HEK293 (cell line): ENCODE measurements around the gene PDCD4.

ENCODE experiments used
- KLF10 ChIP-seq: fragments of 450-650 bp; IDR thresholded peaks from 2 replicates; pipeline ENCODE4 v1.5.1; 2018; ENCODE audit warnings: missing biosample characterization, mild to moderate bottlenecking, missing genetic modification characterization
- MZF1 ChIP-seq: fragments of 450-650 bp; formaldehyde crosslinking; IDR thresholded peaks from 2 replicates; pipeline ENCODE4 v1.5.1; 2017; ENCODE audit warnings: missing biosample characterization, missing genetic modification characterization, borderline replicate concordance
- SALL2 ChIP-seq: fragments of 450-650 bp; formaldehyde crosslinking; IDR thresholded peaks from 2 replicates; pipeline ENCODE4 v1.5.0; 2017; ENCODE audit warnings: missing biosample characterization, mild to moderate bottlenecking, missing genetic modification characterization, borderline replicate concordance
- ZBTB20 ChIP-seq: fragments of 450-650 bp; formaldehyde crosslinking; IDR thresholded peaks from 2 replicates; pipeline ENCODE4 v1.5.1; 2016; ENCODE audit warnings: missing biosample characterization, missing genetic modification characterization
- ZBTB21 ChIP-seq: fragments of 450-650 bp; formaldehyde crosslinking; IDR thresholded peaks from 2 replicates; pipeline ENCODE4 v1.5.1; 2017; ENCODE audit warnings: missing biosample characterization, missing genetic modification characterization
- ZNF10 ChIP-seq: fragments of 450-650 bp; formaldehyde crosslinking; IDR thresholded peaks from 2 replicates; pipeline ENCODE4 v1.5.1; 2017; ENCODE audit warnings: missing biosample characterization, missing genetic modification characterization
- ZNF132 ChIP-seq: fragments of 450-650 bp; formaldehyde crosslinking; IDR thresholded peaks from 2 replicates; pipeline ENCODE4 v1.5.1; 2017; ENCODE audit warnings: missing biosample characterization, missing genetic modification characterization, borderline replicate concordance
- ZNF133 ChIP-seq: fragments of 450-650 bp; formaldehyde crosslinking; IDR thresholded peaks from 2 replicates; pipeline ENCODE4 v1.5.1; 2016; ENCODE audit warnings: missing biosample characterization, missing genetic modification characterization
- ZNF155 ChIP-seq: fragments of 450-650 bp; formaldehyde crosslinking; IDR thresholded peaks from 2 replicates; pipeline ENCODE4 v1.5.1; 2016; ENCODE audit warnings: missing biosample characterization, missing genetic modification characterization
- ZNF221 ChIP-seq: fragments of 450-650 bp; formaldehyde crosslinking; IDR thresholded peaks from 2 replicates; pipeline ENCODE4 v1.5.1; 2017; ENCODE audit warnings: missing biosample characterization, missing genetic modification characterization, borderline replicate concordance
- ZNF266 ChIP-seq: fragments of 450-650 bp; formaldehyde crosslinking; IDR thresholded peaks from 2 replicates; pipeline ENCODE4 v1.5.1; 2016; ENCODE audit warnings: missing biosample characterization, missing genetic modification characterization, low read depth
- ZNF302 ChIP-seq: fragments of 450-650 bp; formaldehyde crosslinking; IDR thresholded peaks from 2 replicates; pipeline ENCODE4 v1.5.1; 2016; ENCODE audit warnings: missing biosample characterization, missing genetic modification characterization, low read depth
- ZNF311 ChIP-seq: fragments of 450-650 bp; formaldehyde crosslinking; IDR thresholded peaks from 2 replicates; pipeline ENCODE4 v1.5.1; 2017; ENCODE audit warnings: missing biosample characterization, missing genetic modification characterization, borderline replicate concordance
- ZNF324 ChIP-seq: fragments of 450-650 bp; formaldehyde crosslinking; IDR thresholded peaks from 2 replicates; pipeline ENCODE4 v1.5.1; 2016; ENCODE audit warnings: missing biosample characterization, missing genetic modification characterization
- ZNF354C ChIP-seq: fragments of 450-650 bp; formaldehyde crosslinking; IDR thresholded peaks from 2 replicates; pipeline ENCODE4 v1.5.1; 2016; ENCODE audit warnings: missing biosample characterization, missing genetic modification characterization, low read depth, borderline replicate concordance
- ZNF394 ChIP-seq: fragments of 450-650 bp; formaldehyde crosslinking; IDR thresholded peaks from 2 replicates; pipeline ENCODE4 v1.5.1; 2016; ENCODE audit warnings: missing biosample characterization, missing genetic modification characterization, mild to moderate bottlenecking, moderate library complexity, borderline replicate concordance
- ZNF426 ChIP-seq: fragments of 450-650 bp; formaldehyde crosslinking; IDR thresholded peaks from 2 replicates; pipeline ENCODE4 v1.5.1; 2017; ENCODE audit warnings: missing biosample characterization, missing genetic modification characterization, mild to moderate bottlenecking, inconsistent platforms, moderate library complexity
- ZNF473 ChIP-seq: fragments of 450-650 bp; formaldehyde crosslinking; IDR thresholded peaks from 2 replicates; pipeline ENCODE4 v1.5.1; 2017; ENCODE audit warnings: missing biosample characterization, missing genetic modification characterization
- ZNF48 ChIP-seq: fragments of 450-650 bp; formaldehyde crosslinking; IDR thresholded peaks from 2 replicates; pipeline ENCODE4 v1.5.1; 2016; ENCODE audit warnings: missing biosample characterization, missing genetic modification characterization
- ZSCAN23 ChIP-seq: fragments of 450-650 bp; formaldehyde crosslinking; IDR thresholded peaks from 2 replicates; pipeline ENCODE4 v1.5.1; 2016; ENCODE audit warnings: missing biosample characterization, missing genetic modification characterization
- TF ChIP-seq, protein P1 (sequence below): fragments of 450-650 bp; formaldehyde crosslinking; IDR thresholded peaks from 2 replicates; pipeline ENCODE4 v1.5.1; 2016; ENCODE audit warnings: missing biosample characterization, missing genetic modification characterization
- TF ChIP-seq, protein P2 (sequence below): fragments of 450-650 bp; formaldehyde crosslinking; IDR thresholded peaks from 2 replicates; pipeline ENCODE4 v1.5.1; 2017; ENCODE audit warnings: missing biosample characterization, missing genetic modification characterization
- TF ChIP-seq, protein P3 (sequence below): fragments of 450-650 bp; formaldehyde crosslinking; IDR thresholded peaks from 2 replicates; pipeline ENCODE4 v1.5.1; 2016; ENCODE audit warnings: missing biosample characterization, missing genetic modification characterization, low read depth
- TF ChIP-seq, protein P4 (sequence below): fragments of 450-650 bp; formaldehyde crosslinking; IDR thresholded peaks from 2 replicates; pipeline ENCODE4 v1.5.0; 2017; ENCODE audit warnings: missing biosample characterization, missing genetic modification characterization, borderline replicate concordance
- TF ChIP-seq, protein P5 (sequence below): fragments of 450-650 bp; formaldehyde crosslinking; IDR thresholded peaks from 2 replicates; pipeline ENCODE4 v1.5.1; 2016; ENCODE audit warnings: missing biosample characterization, missing genetic modification characterization
- TF ChIP-seq, protein P6 (sequence below): fragments of 450-650 bp; formaldehyde crosslinking; IDR thresholded peaks from 2 replicates; pipeline ENCODE4 v1.5.1; 2016; ENCODE audit warnings: missing biosample characterization, missing genetic modification characterization

Gene PDCD4

DNA sequence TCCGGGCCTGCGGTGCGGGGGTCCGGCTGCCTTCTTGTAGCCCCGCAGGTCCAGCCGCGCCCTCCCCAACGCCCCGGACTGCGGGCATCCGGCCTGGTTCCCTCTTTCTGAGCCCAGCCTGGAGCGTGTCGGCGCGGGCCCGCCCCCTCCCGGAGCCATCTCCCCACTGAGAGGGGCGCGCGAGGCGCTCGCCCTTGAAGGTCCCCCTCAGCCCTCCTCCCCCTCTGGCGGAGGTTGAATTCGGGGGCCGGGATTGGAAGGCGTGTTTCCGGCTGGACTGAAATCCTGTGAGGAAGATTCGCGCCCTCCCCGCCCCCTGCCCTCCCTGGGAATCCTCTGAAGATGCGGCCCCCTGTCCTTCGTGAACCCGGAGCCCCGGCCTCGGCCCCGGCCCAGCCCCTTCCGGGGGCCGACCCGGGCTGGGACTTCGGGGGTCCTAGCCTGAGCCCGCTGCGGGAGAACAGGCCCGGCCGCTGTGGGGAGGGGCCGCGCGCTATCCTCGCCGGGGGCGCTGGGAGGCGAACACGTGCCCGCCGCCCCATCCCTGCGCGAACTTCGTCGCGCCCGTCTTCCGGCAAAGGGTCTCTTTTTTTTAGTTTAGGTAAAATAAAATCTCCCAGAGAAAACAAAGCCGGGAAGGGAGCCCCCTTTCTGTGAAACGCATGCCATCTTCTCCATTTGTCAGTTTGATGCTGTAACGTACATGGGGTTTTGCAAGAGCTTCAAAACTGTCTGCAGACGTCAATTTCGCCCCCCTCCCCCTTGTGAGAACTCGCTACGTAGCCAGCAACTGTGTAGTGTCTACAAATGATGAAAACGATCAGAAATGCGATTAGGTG is 636 bp downstream of the PDCD4 start (continued):
- TF ChIP-seq, protein P1, sequence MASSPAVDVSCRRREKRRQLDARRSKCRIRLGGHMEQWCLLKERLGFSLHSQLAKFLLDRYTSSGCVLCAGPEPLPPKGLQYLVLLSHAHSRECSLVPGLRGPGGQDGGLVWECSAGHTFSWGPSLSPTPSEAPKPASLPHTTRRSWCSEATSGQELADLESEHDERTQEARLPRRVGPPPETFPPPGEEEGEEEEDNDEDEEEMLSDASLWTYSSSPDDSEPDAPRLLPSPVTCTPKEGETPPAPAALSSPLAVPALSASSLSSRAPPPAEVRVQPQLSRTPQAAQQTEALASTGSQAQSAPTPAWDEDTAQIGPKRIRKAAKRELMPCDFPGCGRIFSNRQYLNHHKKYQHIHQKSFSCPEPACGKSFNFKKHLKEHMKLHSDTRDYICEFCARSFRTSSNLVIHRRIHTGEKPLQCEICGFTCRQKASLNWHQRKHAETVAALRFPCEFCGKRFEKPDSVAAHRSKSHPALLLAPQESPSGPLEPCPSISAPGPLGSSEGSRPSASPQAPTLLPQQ (tag by site-specific recombination) = no peak
- TF ChIP-seq, protein P2, sequence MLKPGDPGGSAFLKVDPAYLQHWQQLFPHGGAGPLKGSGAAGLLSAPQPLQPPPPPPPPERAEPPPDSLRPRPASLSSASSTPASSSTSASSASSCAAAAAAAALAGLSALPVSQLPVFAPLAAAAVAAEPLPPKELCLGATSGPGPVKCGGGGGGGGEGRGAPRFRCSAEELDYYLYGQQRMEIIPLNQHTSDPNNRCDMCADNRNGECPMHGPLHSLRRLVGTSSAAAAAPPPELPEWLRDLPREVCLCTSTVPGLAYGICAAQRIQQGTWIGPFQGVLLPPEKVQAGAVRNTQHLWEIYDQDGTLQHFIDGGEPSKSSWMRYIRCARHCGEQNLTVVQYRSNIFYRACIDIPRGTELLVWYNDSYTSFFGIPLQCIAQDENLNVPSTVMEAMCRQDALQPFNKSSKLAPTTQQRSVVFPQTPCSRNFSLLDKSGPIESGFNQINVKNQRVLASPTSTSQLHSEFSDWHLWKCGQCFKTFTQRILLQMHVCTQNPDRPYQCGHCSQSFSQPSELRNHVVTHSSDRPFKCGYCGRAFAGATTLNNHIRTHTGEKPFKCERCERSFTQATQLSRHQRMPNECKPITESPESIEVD (tag by site-specific recombination) = no peak
- no peak for TF ChIP-seq ZSCAN23 (tag by site-specific recombination)
- no peak for TF ChIP-seq ZNF426 (tag by site-specific recombination)
- no peak for TF ChIP-seq ZNF311
- TF ChIP-seq ZNF221 (tag by site-specific recombination) = no peak
- no peak for TF ChIP-seq MZF1 (tag by site-specific recombination)
- no peak for TF ChIP-seq ZNF133
- no peak for TF ChIP-seq ZNF155
- no peak for TF ChIP-seq ZNF473 (tag by site-specific recombination)
- no peak for TF ChIP-seq SALL2
- no peak for TF ChIP-seq ZNF132 (tag by site-specific recombination)
- TF ChIP-seq, protein P3, sequence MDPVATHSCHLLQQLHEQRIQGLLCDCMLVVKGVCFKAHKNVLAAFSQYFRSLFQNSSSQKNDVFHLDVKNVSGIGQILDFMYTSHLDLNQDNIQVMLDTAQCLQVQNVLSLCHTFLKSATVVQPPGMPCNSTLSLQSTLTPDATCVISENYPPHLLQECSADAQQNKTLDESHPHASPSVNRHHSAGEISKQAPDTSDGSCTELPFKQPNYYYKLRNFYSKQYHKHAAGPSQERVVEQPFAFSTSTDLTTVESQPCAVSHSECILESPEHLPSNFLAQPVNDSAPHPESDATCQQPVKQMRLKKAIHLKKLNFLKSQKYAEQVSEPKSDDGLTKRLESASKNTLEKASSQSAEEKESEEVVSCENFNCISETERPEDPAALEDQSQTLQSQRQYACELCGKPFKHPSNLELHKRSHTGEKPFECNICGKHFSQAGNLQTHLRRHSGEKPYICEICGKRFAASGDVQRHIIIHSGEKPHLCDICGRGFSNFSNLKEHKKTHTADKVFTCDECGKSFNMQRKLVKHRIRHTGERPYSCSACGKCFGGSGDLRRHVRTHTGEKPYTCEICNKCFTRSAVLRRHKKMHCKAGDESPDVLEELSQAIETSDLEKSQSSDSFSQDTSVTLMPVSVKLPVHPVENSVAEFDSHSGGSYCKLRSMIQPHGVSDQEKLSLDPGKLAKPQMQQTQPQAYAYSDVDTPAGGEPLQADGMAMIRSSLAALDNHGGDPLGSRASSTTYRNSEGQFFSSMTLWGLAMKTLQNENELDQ = no peak
- TF ChIP-seq ZNF354C (tag by site-specific recombination) = no peak
- TF ChIP-seq ZNF302 = no peak
- TF ChIP-seq, protein P4, sequence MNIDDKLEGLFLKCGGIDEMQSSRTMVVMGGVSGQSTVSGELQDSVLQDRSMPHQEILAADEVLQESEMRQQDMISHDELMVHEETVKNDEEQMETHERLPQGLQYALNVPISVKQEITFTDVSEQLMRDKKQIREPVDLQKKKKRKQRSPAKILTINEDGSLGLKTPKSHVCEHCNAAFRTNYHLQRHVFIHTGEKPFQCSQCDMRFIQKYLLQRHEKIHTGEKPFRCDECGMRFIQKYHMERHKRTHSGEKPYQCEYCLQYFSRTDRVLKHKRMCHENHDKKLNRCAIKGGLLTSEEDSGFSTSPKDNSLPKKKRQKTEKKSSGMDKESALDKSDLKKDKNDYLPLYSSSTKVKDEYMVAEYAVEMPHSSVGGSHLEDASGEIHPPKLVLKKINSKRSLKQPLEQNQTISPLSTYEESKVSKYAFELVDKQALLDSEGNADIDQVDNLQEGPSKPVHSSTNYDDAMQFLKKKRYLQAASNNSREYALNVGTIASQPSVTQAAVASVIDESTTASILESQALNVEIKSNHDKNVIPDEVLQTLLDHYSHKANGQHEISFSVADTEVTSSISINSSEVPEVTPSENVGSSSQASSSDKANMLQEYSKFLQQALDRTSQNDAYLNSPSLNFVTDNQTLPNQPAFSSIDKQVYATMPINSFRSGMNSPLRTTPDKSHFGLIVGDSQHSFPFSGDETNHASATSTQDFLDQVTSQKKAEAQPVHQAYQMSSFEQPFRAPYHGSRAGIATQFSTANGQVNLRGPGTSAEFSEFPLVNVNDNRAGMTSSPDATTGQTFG (tag by site-specific recombination) = no peak
- no peak for TF ChIP-seq ZNF324 (tag by site-specific recombination)
- TF ChIP-seq ZNF394 (tag by site-specific recombination) = no peak
- TF ChIP-seq ZBTB21 (tag by site-specific recombination) = 0 out of 2 replicates have a peak, but pooled peaks have one; percentile 36
- TF ChIP-seq KLF10 (tag by site-specific recombination) = peak; percentile 83
- no peak for TF ChIP-seq ZNF266
- TF ChIP-seq ZBTB20 (tag by site-specific recombination) = peak; percentile 93
- no peak for TF ChIP-seq ZNF10 (tag by site-specific recombination)
- no peak for TF ChIP-seq ZNF48 (tag by site-specific recombination)
- TF ChIP-seq, protein P5, sequence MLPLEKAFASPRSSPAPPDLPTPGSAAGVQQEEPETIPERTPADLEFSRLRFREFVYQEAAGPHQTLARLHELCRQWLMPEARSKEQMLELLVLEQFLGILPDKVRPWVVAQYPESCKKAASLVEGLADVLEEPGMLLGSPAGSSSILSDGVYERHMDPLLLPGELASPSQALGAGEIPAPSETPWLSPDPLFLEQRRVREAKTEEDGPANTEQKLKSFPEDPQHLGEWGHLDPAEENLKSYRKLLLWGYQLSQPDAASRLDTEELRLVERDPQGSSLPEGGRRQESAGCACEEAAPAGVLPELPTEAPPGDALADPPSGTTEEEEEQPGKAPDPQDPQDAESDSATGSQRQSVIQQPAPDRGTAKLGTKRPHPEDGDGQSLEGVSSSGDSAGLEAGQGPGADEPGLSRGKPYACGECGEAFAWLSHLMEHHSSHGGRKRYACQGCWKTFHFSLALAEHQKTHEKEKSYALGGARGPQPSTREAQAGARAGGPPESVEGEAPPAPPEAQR = no peak
- TF ChIP-seq, protein P6, sequence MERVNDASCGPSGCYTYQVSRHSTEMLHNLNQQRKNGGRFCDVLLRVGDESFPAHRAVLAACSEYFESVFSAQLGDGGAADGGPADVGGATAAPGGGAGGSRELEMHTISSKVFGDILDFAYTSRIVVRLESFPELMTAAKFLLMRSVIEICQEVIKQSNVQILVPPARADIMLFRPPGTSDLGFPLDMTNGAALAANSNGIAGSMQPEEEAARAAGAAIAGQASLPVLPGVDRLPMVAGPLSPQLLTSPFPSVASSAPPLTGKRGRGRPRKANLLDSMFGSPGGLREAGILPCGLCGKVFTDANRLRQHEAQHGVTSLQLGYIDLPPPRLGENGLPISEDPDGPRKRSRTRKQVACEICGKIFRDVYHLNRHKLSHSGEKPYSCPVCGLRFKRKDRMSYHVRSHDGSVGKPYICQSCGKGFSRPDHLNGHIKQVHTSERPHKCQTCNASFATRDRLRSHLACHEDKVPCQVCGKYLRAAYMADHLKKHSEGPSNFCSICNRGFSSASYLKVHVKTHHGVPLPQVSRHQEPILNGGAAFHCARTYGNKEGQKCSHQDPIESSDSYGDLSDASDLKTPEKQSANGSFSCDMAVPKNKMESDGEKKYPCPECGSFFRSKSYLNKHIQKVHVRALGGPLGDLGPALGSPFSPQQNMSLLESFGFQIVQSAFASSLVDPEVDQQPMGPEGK (tag by site-specific recombination) = peak; percentile 93
